Stomach smooth muscle (tissue), 2 donors: ENCODE measurements around the gene SPACA4.
"Not testable (repeated sequence)": the region's sequence is repeated elsewhere in the genome, so short reads cannot be mapped to it uniquely, and the experiment has no call there.

Experiments used
- H3K27ac ChIP-seq: one replicate; pipeline ENCODE4 v1.7.0; 2013; ENCODE audit warnings: mild to moderate bottlenecking, low read length, inconsistent platforms
- H3K27me3 ChIP-seq, 2 donors: one replicate each; pipeline ENCODE4 v1.7.0; 2013; ENCODE audit warnings: low read length in 2 of 2; ENCODE audit not compliant: insufficient read depth in 2 of 2, control insufficient read depth in 1 of 2
- H3K36me3 ChIP-seq, 2 donors: one replicate each; pipeline ENCODE4 v1.7.0; 2013; ENCODE audit warnings: low read length in 2 of 2; ENCODE audit not compliant: control insufficient read depth in 2 of 2, insufficient read depth in 2 of 2
- H3K4me1 ChIP-seq: one replicate; pipeline ENCODE4 v1.7.0; 2013; ENCODE audit warnings: low read length; ENCODE audit not compliant: control insufficient read depth, insufficient read depth
- H3K4me3 ChIP-seq, 2 donors: one replicate each; pipeline ENCODE4 v1.7.0; 2013; ENCODE audit warnings: low read length in 2 of 2
- H3K9ac ChIP-seq, 2 donors: one replicate each; pipeline ENCODE4 v1.7.0; 2013; ENCODE audit warnings: low read length in 2 of 2, mild to moderate bottlenecking in 1 of 2
- H3K9me3 ChIP-seq, 2 donors: one replicate each; pipeline ENCODE4 v1.7.0; 2013; ENCODE audit warnings: low read length in 2 of 2; ENCODE audit not compliant: control insufficient read depth in 2 of 2
- donor health status: healthy.
- donor health status: Pancreatic carcinoma.

SPACA4 gene

GRCh38 chr19:48629297-48629598 lies 22.7 kb downstream of the SPACA4 start:
- peaks cover 0 to 20% of the 10 kb centered on the region in 2 donors for H3K36me3 ChIP-seq
- peak overlapping the region; percentile 74 for H3K27ac ChIP-seq
- H3K4me3 ChIP-seq = no peak overlapping the region
- no peaks in the 10 kb centered on the region for H3K27me3 ChIP-seq
- no peak overlapping the region for H3K9ac ChIP-seq
- H3K4me1 ChIP-seq = peaks cover 57% of the 10 kb centered on the region
- H3K9me3 ChIP-seq = no peaks in the 10 kb centered on the region

- H3K4me1 ChIP-seq = peaks cover 56% of the 10 kb centered on the region
- peak overlapping the region; percentile 74 for H3K27ac ChIP-seq
- no peak overlapping the region for H3K9ac ChIP-seq
These were observed 23.2 kb downstream of the SPACA4 start for GRCh38 chr19:48629599-48630295.

GRCh38 chr19:48630296-48631063 lies 23.9 kb downstream of the SPACA4 start:
- Histone ChIP-seq H3K4me3 (peak overlapping the region in 1 of 2 donors; percentile 40), H3K9me3 (no peaks in the 10 kb centered on the region), H3K4me1 (peaks cover 57% of the 10 kb centered on the region), H3K9ac (peak overlapping the region; percentile 21 to 33), H3K27ac (peak overlapping the region; percentile 74), H3K27me3 (no peaks in the 10 kb centered on the region), H3K36me3 (peaks cover 0 to 20% of the 10 kb centered on the region in 2 donors)

More at GRCh38 chr19:48629599-48630295, 23.2 kb downstream of the SPACA4 start:
- Histone ChIP-seq H3K27me3 (no peaks in the 10 kb centered on the region), H3K36me3 (peaks cover 0 to 20% of the 10 kb centered on the region in 2 donors), H3K4me3 (peak overlapping the region in 1 of 2 donors; percentile 15), H3K9me3 (no peaks in the 10 kb centered on the region)

GRCh38 chr19:48631225-48631624 lies 24.7 kb downstream of the SPACA4 start:
- Histone ChIP-seq H3K9me3 (no peaks in the 10 kb centered on the region), H3K4me3 (peak overlapping the region in 1 of 2 donors; percentile 29), H3K36me3 (peaks cover 0 to 20% of the 10 kb centered on the region in 2 donors), H3K27me3 (no peaks in the 10 kb centered on the region), H3K9ac (peak overlapping the region in 1 of 2 donors; percentile 21), H3K27ac (peak overlapping the region; percentile 74), H3K4me1 (peaks cover 57% of the 10 kb centered on the region)

GRCh38 chr19:48632286-48632685 lies 25.7 kb downstream of the SPACA4 start:
- H3K27ac ChIP-seq = peak overlapping the region; percentile 91

GRCh38 chr19:48632692-48633147 lies 26.2 kb downstream of the SPACA4 start:
- H3K27me3 ChIP-seq = no peaks in the 10 kb centered on the region
- H3K9me3 ChIP-seq = no peaks in the 10 kb centered on the region
- peak overlapping the region; percentile 91 for H3K27ac ChIP-seq
- H3K4me1 ChIP-seq = peaks cover 64% of the 10 kb centered on the region
- peaks cover 0 to 20% of the 10 kb centered on the region in 2 donors for H3K36me3 ChIP-seq
- H3K4me3 ChIP-seq = peak overlapping the region in 1 of 2 donors; percentile 29
- H3K9ac ChIP-seq = peak overlapping the region; percentile 29 to 44

More at GRCh38 chr19:48632286-48632685, 25.7 kb downstream of the SPACA4 start:
- not testable (repeated sequence) for H3K9me3 ChIP-seq, H3K9ac ChIP-seq, H3K27me3 ChIP-seq, H3K4me3 ChIP-seq
- peaks cover 0 to 20% of the 10 kb centered on the region in 2 donors for H3K36me3 ChIP-seq
- peaks cover 64% of the 10 kb centered on the region for H3K4me1 ChIP-seq

GRCh38 chr19:48633148-48634035 lies 26.9 kb downstream of the SPACA4 start:
- Histone ChIP-seq H3K4me3 (peak overlapping the region; percentile 63 to 75), H3K9ac (peak overlapping the region; percentile 44 to 79), H3K9me3 (no peaks in the 10 kb centered on the region), H3K4me1 (peaks cover 66% of the 10 kb centered on the region), H3K27ac (peak overlapping the region; percentile 91), H3K36me3 (peaks cover 0 to 20% of the 10 kb centered on the region in 2 donors), H3K27me3 (no peaks in the 10 kb centered on the region)

GRCh38 chr19:48634036-48634342 lies 27.4 kb downstream of the SPACA4 start:
- H3K9me3 ChIP-seq = no peaks in the 10 kb centered on the region
- H3K27ac ChIP-seq = peak overlapping the region; percentile 91
- peak overlapping the region; percentile 44 to 79 for H3K9ac ChIP-seq
- H3K4me3 ChIP-seq = peak overlapping the region; percentile 63 to 75
- H3K27me3 ChIP-seq = no peaks in the 10 kb centered on the region
- H3K36me3 ChIP-seq = peaks cover 0 to 20% of the 10 kb centered on the region in 2 donors
- peaks cover 71% of the 10 kb centered on the region for H3K4me1 ChIP-seq

GRCh38 chr19:48634424-48635262 lies 28.1 kb downstream of the SPACA4 start:
- peak overlapping the region; percentile 63 to 75 for H3K4me3 ChIP-seq
- H3K36me3 ChIP-seq = peaks cover 0 to 18% of the 10 kb centered on the region in 2 donors
- peak overlapping the region; percentile 47 to 79 for H3K9ac ChIP-seq
- H3K4me1 ChIP-seq = peaks cover 66% of the 10 kb centered on the region
- peak overlapping the region; percentile 91 for H3K27ac ChIP-seq
- H3K9me3 ChIP-seq = no peaks in the 10 kb centered on the region
- H3K27me3 ChIP-seq = no peaks in the 10 kb centered on the region
